Measurements from ENCODE around the gene OSBPL8.

OSBPL8 gene

DNA sequence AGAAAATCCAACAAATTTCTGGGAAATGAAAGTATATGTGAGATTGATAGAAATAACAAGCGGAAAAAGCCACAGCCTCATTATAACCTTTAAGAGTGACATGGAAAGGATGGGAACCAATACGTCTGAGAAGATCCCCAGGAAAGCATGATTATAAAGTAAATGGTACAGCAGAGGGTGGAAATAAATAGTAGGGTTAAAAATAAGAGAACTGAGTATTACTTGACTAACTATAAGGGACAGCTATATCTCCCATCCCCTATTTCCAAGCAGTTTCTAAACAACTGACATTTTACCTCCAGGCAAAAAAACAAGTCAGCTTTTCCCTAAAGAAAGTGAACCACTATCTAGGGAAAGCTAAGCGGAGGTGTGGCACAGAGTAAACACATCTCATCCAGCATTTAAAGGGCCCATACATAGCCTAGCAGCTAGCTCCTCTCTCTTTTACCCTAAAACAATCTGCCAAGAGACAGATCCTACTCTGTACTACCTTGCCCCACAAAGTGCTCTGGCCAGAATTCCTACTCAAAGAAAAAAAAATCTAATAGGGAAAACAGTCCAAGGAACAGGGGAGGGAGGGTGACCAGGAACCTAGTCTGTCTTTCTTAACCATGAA, 11.2 kb downstream of the OSBPL8 start:
- Histone ChIP-seq H3K27me3 (replicated peaks) (no peaks in the 10 kb centered on the region), H3K36me3 (replicated peaks) (no peaks in the 10 kb centered on the region), H3K27ac (no peak overlapping the region), H3K4me3 (ENCODE audit: low read depth, low read length) (no peak overlapping the region)
- no peak for DNase-seq
- in situ Hi-C loops (cut with HindIII; ENCODE audit: low pct_ligation_motif_present, low sequenced_read_pairs), result no loop called here
- TF ChIP-seq, protein P1, sequence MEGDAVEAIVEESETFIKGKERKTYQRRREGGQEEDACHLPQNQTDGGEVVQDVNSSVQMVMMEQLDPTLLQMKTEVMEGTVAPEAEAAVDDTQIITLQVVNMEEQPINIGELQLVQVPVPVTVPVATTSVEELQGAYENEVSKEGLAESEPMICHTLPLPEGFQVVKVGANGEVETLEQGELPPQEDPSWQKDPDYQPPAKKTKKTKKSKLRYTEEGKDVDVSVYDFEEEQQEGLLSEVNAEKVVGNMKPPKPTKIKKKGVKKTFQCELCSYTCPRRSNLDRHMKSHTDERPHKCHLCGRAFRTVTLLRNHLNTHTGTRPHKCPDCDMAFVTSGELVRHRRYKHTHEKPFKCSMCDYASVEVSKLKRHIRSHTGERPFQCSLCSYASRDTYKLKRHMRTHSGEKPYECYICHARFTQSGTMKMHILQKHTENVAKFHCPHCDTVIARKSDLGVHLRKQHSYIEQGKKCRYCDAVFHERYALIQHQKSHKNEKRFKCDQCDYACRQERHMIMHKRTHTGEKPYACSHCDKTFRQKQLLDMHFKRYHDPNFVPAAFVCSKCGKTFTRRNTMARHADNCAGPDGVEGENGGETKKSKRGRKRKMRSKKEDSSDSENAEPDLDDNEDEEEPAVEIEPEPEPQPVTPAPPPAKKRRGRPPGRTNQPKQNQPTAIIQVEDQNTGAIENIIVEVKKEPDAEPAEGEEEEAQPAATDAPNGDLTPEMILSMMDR (IDR thresholded peaks at IDR 0.05; ENCODE audit: low read depth, low read length, missing control alignments), result no peak

DNA sequence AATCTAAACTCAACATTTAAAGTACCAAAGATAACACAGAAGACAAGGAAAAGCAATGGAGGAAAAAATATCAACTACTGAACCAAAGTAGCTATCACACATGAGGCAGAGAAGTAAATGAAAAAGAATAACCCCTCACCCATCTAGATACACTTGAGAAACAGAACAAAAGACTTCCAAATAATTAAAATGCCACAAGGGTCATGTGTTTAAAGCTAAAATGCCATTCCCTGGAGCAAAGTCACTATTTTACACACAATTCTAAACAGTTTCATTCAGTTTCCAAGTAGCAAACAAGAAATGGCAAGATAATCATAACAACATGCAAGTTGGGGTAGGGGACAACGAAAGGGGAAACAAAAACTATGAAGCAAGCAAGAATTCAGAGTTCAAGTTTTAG, 12.0 kb downstream of the OSBPL8 start:
- in situ Hi-C loops (cut with HindIII; ENCODE audit: low pct_ligation_motif_present, low sequenced_read_pairs), result no loop called here
- Histone ChIP-seq H3K36me3 (replicated peaks) (no peaks in the 10 kb centered on the region), H3K4me3 (ENCODE audit: low read depth, low read length) (no peak overlapping the region), H3K27me3 (replicated peaks) (no peaks in the 10 kb centered on the region), H3K27ac (no peak overlapping the region)
- DNase-seq, result no peak
- TF ChIP-seq, protein P1 (IDR thresholded peaks at IDR 0.05; ENCODE audit: low read depth, low read length, missing control alignments), result no peak

DNA sequence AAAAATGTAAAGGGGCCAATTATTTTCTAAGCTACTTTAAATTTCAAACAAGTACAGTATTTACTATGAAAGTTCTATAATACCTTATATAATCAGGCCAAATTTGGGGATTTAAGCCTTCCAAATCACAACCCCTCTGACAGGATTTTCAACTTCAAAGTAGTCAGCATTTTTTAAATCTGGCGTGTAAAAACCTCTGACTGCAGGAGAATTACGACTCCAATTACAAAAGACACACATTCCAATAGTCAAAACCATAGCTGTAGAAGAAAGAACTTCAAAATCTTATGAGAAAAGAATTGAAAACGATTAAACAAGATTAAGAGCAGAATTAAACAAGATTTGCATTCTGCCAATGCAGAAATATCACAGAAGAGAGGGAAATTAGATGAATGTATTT, 12.7 kb downstream of the OSBPL8 start:
- H3K36me3 ChIP-seq (replicated peaks), result no peaks in the 10 kb centered on the region
- H3K27me3 ChIP-seq (replicated peaks), result no peaks in the 10 kb centered on the region
- TF ChIP-seq, protein P1 (IDR thresholded peaks at IDR 0.05; ENCODE audit: low read depth, low read length, missing control alignments), result no peak
- H3K27ac ChIP-seq, result no peak overlapping the region
- in situ Hi-C loops (cut with HindIII; ENCODE audit: low pct_ligation_motif_present, low sequenced_read_pairs), result no loop called here
- no peak for DNase-seq
- H3K4me3 ChIP-seq (ENCODE audit: low read depth, low read length), result no peak overlapping the region

DNA sequence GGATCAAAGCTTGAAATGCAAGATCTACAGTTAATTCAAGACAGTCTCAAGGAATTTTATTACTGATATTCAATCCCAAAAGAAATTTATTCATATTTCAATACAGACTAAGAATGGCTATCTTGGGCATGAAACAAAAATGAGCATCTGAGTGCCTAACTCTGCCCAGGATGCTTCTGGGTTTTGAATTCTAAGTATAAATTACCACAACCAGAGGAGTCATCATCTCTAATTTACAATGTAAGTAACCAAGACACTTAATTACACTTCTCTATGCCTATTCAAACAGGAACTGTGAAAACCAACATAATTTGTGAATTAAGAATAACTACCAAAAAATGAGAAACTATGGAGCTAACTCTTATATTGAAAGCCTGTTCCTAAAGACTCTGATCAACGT, 14.1 kb downstream of the OSBPL8 start:
- Histone ChIP-seq H3K27ac (no peak overlapping the region), H3K27me3 (replicated peaks) (no peaks in the 10 kb centered on the region), H3K36me3 (replicated peaks) (no peaks in the 10 kb centered on the region), H3K4me3 (ENCODE audit: low read depth, low read length) (no peak overlapping the region)
- in situ Hi-C loops (cut with HindIII; ENCODE audit: low pct_ligation_motif_present, low sequenced_read_pairs), result no loop called here
- no peak for DNase-seq
- TF ChIP-seq, protein P1 (IDR thresholded peaks at IDR 0.05; ENCODE audit: low read depth, low read length, missing control alignments), result no peak

DNA sequence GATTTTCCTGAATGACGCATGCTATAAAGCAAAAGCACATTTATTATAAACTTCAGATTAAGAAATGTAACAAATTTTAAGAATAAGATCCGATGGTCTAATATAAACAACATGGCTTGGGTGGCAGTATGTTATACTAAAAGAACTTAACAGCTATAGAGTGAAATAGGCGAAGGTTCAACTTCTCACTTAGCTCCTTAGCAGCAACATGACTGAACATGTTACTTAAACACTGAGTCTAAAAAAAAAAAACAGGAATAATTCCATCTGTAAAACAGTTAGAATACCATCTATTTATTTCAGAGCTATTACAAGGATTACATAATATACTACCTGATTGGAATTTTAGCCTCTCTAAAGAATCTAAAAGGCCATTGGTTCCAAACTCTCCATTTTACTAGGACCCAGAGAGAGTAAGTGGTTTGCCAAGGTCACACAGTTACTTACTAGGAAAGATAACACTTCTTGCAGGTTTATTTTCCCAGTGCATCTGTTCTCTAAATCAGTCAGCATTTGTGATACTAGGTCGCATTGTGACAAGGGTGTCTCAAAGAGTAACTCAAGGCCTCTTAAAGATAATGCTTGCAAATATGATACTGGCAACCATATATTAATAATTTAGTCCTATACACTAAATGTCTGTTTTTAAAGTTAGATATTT, 14.8 kb downstream of the OSBPL8 start:
- TF ChIP-seq, protein P1 (IDR thresholded peaks at IDR 0.05; ENCODE audit: low read depth, low read length, missing control alignments), result no peak
- H3K36me3 ChIP-seq (replicated peaks), result no peaks in the 10 kb centered on the region
- in situ Hi-C loops (cut with HindIII; ENCODE audit: low pct_ligation_motif_present, low sequenced_read_pairs), result no loop called here
- DNase-seq, result no peak
- H3K4me3 ChIP-seq (ENCODE audit: low read depth, low read length), result no peak overlapping the region
- no peaks in the 10 kb centered on the region for H3K27me3 ChIP-seq (replicated peaks)
- no peak overlapping the region for H3K27ac ChIP-seq

All from brain microvascular endothelial cell (primary cell).